ENCODE results near the gene CKMT2. TPM values are rescaled to one million over a fixed set of nuclear protein-coding genes. Genes with fewer than 3 reads are reported as not detected.
A peak's percentile ranks its signal among the peaks of the same experiment; 100 is the strongest.

CKMT2 gene
- total and polyA plus RNA-seq, 2 experiments from 2014 or later = 2.9 to 8.2 TPM

DNA sequence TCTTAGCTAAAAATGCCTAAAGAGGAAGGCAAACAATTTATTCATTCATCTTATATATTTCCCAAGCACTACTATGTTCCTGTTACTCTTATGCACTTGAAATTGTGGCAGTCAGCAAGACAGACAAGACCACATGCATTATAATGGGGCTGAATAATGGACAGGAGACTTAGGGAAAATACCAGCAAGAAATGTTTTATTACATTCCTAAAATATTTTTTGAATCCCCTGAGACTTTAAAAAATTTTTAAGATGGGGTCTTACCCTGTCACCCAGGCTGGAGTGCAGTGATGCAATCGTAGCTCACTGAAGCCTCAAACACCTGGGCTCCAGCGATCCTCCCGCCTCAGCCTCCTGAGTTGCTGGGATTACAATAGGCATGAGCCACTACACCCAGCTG is 81.5 kb downstream of the CKMT2 start:
- peak overlapping the region; percentile 42; the same call in 1 of the 2 replicates for H3K27ac Mint-ChIP-seq
- no peaks in the 10 kb centered on the region for H3K9me2 ChIP-seq (ENCODE audit: insufficient read depth)
- no peaks in the 10 kb centered on the region for H3K9me3 Mint-ChIP-seq
- TF ChIP-seq EZH2phosphoT487 (IDR thresholded peaks at IDR 0.05; ENCODE audit: unreplicated experiment) (no peak), EZH2 (IDR thresholded peaks at IDR 0.05; ENCODE audit: low read depth, unreplicated experiment) (no peak), ZNF114 (CRISPR knock-in tag; IDR thresholded peaks at IDR 0.05) (no peak), ZNF462 (CRISPR knock-in tag; IDR thresholded peaks at IDR 0.05) (no peak), CREB1 (CRISPR knock-in tag; IDR thresholded peaks at IDR 0.05; ENCODE audit: low read depth) (no peak), ZNF331 (CRISPR knock-in tag; IDR thresholded peaks at IDR 0.05; ENCODE audit: low read depth) (no peak), STAT1 (IDR thresholded peaks at IDR 0.05; ENCODE audit: unreplicated experiment) (no peak), CTCF (conservative IDR thresholded peaks at IDR 0.05; ENCODE audit: low read depth in 2 of 2) (no peak), NANOG (IDR thresholded peaks at IDR 0.05; ENCODE audit: borderline replicate concordance) (no peak), POLR2AphosphoS5 (IDR thresholded peaks at IDR 0.05; ENCODE audit: low read depth) (no peak), JUNB (IDR thresholded peaks at IDR 0.05; ENCODE audit: unreplicated experiment) (no peak)
- TF ChIP-seq, protein P1, sequence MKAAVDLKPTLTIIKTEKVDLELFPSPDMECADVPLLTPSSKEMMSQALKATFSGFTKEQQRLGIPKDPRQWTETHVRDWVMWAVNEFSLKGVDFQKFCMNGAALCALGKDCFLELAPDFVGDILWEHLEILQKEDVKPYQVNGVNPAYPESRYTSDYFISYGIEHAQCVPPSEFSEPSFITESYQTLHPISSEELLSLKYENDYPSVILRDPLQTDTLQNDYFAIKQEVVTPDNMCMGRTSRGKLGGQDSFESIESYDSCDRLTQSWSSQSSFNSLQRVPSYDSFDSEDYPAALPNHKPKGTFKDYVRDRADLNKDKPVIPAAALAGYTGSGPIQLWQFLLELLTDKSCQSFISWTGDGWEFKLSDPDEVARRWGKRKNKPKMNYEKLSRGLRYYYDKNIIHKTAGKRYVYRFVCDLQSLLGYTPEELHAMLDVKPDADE (IDR thresholded peaks at IDR 0.05) = no peak
- TF ChIP-seq, protein P2, sequence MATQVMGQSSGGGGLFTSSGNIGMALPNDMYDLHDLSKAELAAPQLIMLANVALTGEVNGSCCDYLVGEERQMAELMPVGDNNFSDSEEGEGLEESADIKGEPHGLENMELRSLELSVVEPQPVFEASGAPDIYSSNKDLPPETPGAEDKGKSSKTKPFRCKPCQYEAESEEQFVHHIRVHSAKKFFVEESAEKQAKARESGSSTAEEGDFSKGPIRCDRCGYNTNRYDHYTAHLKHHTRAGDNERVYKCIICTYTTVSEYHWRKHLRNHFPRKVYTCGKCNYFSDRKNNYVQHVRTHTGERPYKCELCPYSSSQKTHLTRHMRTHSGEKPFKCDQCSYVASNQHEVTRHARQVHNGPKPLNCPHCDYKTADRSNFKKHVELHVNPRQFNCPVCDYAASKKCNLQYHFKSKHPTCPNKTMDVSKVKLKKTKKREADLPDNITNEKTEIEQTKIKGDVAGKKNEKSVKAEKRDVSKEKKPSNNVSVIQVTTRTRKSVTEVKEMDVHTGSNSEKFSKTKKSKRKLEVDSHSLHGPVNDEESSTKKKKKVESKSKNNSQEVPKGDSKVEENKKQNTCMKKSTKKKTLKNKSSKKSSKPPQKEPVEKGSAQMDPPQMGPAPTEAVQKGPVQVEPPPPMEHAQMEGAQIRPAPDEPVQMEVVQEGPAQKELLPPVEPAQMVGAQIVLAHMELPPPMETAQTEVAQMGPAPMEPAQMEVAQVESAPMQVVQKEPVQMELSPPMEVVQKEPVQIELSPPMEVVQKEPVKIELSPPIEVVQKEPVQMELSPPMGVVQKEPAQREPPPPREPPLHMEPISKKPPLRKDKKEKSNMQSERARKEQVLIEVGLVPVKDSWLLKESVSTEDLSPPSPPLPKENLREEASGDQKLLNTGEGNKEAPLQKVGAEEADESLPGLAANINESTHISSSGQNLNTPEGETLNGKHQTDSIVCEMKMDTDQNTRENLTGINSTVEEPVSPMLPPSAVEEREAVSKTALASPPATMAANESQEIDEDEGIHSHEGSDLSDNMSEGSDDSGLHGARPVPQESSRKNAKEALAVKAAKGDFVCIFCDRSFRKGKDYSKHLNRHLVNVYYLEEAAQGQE (IDR thresholded peaks at IDR 0.05; ENCODE audit: unreplicated experiment) = no peak
- H3K36me3 Mint-ChIP-seq (ENCODE audit: low read depth) = peaks cover 9% of the 10 kb centered on the region; the same call in 1 of the 3 replicates
- DNase-seq (ENCODE audit: low spot score) (no peak), ATAC-seq (no peak)
- no peak overlapping the region for H3K4me3 Mint-ChIP-seq
- H3K36me3 ChIP-seq (ENCODE audit: insufficient read depth) = 0 out of 2 replicates have a peak, but pooled peaks cover 13% of the 10 kb centered on the region
- H3K4me2 ChIP-seq = no peak overlapping the region
- no peaks in the 10 kb centered on the region for H3K79me2 ChIP-seq (replicated peaks; ENCODE audit: insufficient read depth)
- H3K27ac ChIP-seq (ENCODE audit: low read depth) = peak overlapping the region; percentile 68
- H3F3A ChIP-seq (replicated peaks; ENCODE audit: low read depth) = no peaks in the 10 kb centered on the region
- peaks cover 2% of the 10 kb centered on the region for H3K27me3 Mint-ChIP-seq (ENCODE audit: insufficient read depth, low read depth, poor library complexity)
- no peaks in the 10 kb centered on the region for H3K27me3 ChIP-seq (ENCODE audit: insufficient read depth)
- no peak overlapping the region for H3K4me3 ChIP-seq
- peaks cover 11% of the 10 kb centered on the region for H3K4me1 ChIP-seq (ENCODE audit: insufficient read depth)
- H3K4me1 Mint-ChIP-seq = peaks cover 19% of the 10 kb centered on the region
- H2AFZ ChIP-seq = no peak overlapping the region
- no peaks in the 10 kb centered on the region for H4K20me1 ChIP-seq (replicated peaks; ENCODE audit: insufficient read depth)

All from GM23338 (cell line).